ENCODE data around the gene PHF1. TPM values are rescaled to one million over a fixed set of nuclear protein-coding genes. Genes with fewer than 3 reads are reported as not detected.
A peak's percentile ranks its signal among the peaks of the same experiment; 100 is the strongest.

Gene PHF1
- total RNA-seq, 1 donor: 30.8 TPM

DNA sequence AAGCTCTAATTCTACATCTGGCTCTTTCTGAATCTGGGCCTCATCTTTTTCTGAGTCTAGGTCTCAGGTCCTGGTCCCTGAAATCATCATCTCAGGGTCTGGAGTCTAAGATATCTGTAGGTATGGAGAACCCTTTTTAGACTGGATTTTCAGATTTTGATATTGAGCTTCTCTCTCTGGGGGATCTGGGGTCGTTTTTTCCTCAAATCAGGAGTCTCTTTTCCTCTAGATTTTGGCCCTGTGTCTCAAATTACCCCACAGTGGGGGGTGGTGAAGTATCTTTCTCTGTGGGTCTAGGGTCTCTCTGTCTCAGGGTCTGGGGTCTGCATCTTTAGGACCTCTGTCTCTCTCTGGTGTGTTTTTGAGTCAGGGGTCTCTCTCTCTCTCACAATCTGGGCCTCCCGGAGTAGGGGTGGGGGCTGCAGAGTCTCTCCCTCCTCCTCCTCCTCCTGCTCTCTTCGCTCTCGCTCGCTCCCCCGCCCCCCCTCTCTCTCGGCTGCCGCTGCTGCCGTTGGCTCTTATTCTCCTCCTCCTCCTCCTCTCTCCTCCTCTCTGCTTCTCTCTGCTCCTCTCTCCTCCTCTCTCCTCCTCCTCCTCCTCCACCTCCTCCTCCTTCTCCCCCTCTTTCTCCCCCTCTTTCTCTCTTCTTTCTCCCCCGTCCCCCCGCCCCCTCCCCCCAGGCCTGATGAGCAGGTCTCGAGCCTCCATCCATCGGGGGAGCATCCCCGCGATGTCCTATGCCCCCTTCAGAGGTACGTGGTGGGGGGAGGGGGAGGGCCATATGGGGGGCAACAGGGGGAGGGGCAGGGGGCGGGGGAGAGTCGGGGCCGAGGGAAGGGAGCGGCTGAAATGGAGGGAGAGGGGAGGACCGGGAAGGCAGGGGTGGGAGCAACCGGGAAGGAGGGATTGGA lies 9.0 kb downstream of the PHF1 start, which contains the start of gene SYNGAP1:
SYNGAP1 (plus strand) TSS at position 486 of the 911 bp plus-strand sequence; CDS start at position 686, 200 bp downstream.
- peak within 1 kb of the TSS; percentile 99 for H3K4me3 ChIP-seq (ENCODE audit: insufficient read depth, low read length)
- H2AFZ ChIP-seq (ENCODE audit: low read length): peak within 1 kb of the TSS; percentile 44
- H4K20me1 ChIP-seq (ENCODE audit: insufficient read depth, low read length): peaks cover 16% of the 10 kb centered on the region
- peaks cover 24% of the 10 kb centered on the region for H3K36me3 ChIP-seq (ENCODE audit: insufficient read depth, low read length)
- peak within 1 kb of the TSS; percentile 99 for H3K27ac ChIP-seq (ENCODE audit: low read depth, low read length)
- peak within 1 kb of the TSS; percentile 81 for H3K4me2 ChIP-seq (ENCODE audit: insufficient read depth, low read length)
- peaks cover 79% of the 10 kb centered on the region for H3K79me2 ChIP-seq (ENCODE audit: insufficient read depth, low read length)
- H3K4me1 ChIP-seq (ENCODE audit: insufficient read depth, low read length): peaks cover 56% of the 10 kb centered on the region
- H3K27me3 ChIP-seq (ENCODE audit: insufficient read depth, low read length): no peaks in the 10 kb centered on the region
- peak; percentile 72 for DNase-seq (ENCODE audit: insufficient read length, low spot score, missing footprints)
- no peaks in the 10 kb centered on the region for H3K9me3 ChIP-seq (ENCODE audit: low read depth, low read length)
- no peak for TF ChIP-seq CTCF (IDR thresholded peaks at IDR 0.05; ENCODE audit: extremely low read depth, low read depth, low read length)

DNA sequence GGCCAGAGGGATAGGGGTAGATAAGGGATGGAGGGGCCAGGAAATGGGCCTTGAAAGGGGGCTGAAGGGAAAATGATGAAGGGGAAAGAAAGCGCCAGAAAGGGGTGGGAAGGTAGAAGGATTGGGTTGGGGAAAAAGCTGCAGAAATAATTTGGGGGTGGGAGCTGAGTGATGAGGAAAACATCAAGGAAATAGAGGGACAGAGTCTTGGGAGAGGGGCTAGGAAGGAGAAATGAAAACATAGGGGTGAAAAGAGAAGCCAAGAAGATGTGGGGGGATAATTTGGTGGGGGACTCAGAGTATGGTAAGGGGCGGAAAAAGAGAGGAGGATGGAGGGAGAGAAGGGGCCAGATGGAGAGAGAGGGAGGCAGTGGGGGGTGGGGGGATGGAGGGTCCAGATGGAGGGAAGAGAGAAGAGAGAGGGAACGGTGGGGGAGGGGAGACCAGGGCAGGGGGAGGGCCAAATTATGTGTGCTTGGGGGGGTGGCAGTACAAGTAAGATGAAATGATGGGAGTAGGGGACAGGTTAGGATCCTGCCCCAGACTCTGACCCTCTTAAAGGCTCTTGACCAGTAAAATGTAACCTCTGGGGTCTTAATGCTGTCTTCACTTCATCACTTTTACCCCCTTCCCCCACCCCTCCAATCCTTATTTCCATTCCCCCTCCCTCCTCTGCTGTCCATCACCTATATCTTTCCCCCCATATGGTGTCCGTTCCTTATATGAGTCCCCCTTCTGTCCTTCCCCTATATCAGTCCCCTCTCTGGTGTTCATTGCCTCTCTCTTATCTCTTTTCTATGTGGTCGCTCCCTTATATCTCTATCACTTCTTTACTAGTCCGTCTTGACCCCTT lies 9.9 kb downstream of the PHF1 start:
- H3K4me3 ChIP-seq (ENCODE audit: insufficient read depth, low read length): peak overlapping the region; percentile 67
- peak overlapping the region; percentile 81 for H3K4me2 ChIP-seq (ENCODE audit: insufficient read depth, low read length)
- H4K20me1 ChIP-seq (ENCODE audit: insufficient read depth, low read length): peaks cover 7% of the 10 kb centered on the region
- no peak overlapping the region for H3K27ac ChIP-seq (ENCODE audit: low read depth, low read length)
- H3K4me1 ChIP-seq (ENCODE audit: insufficient read depth, low read length): peaks cover 53% of the 10 kb centered on the region
- H3K9me3 ChIP-seq (ENCODE audit: low read depth, low read length): no peaks in the 10 kb centered on the region
- peaks cover 16% of the 10 kb centered on the region for H3K36me3 ChIP-seq (ENCODE audit: insufficient read depth, low read length)
- H2AFZ ChIP-seq (ENCODE audit: low read length): no peak overlapping the region
- no peaks in the 10 kb centered on the region for H3K27me3 ChIP-seq (ENCODE audit: insufficient read depth, low read length)
- no peak for TF ChIP-seq CTCF (IDR thresholded peaks at IDR 0.05; ENCODE audit: extremely low read depth, low read depth, low read length)
- DNase-seq (ENCODE audit: insufficient read length, low spot score, missing footprints): peak; percentile 48
- peaks cover 70% of the 10 kb centered on the region for H3K79me2 ChIP-seq (ENCODE audit: insufficient read depth, low read length)

DNA sequence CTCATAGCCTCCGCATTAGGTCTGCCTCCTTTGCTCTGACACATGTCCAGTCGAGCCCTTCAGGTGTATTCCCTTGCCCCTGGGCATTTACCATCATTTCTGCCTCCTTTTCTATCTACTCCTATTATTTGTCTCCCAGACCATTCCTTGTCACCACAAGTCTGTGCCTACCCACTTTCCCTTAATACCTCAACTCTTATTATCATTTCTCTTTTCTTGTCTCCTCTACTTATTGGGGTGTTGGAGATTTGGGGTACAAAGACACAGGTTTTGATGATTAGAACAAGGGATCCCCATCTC lies 10.5 kb downstream of the PHF1 start:
- Histone ChIP-seq H4K20me1 (ENCODE audit: insufficient read depth, low read length) (peaks cover 4% of the 10 kb centered on the region), H3K4me1 (ENCODE audit: insufficient read depth, low read length) (peaks cover 47% of the 10 kb centered on the region), H3K27me3 (ENCODE audit: insufficient read depth, low read length) (no peaks in the 10 kb centered on the region), H3K4me2 (ENCODE audit: insufficient read depth, low read length) (peak overlapping the region; percentile 81), H3K36me3 (ENCODE audit: insufficient read depth, low read length) (peaks cover 10% of the 10 kb centered on the region), H3K4me3 (ENCODE audit: insufficient read depth, low read length) (peak overlapping the region; percentile 67), H2AFZ (ENCODE audit: low read length) (no peak overlapping the region), H3K27ac (ENCODE audit: low read depth, low read length) (no peak overlapping the region), H3K9me3 (ENCODE audit: low read depth, low read length) (no peaks in the 10 kb centered on the region), H3K79me2 (ENCODE audit: insufficient read depth, low read length) (peaks cover 65% of the 10 kb centered on the region)
- no peak for DNase-seq (ENCODE audit: insufficient read length, low spot score, missing footprints)
- no peak for TF ChIP-seq CTCF (IDR thresholded peaks at IDR 0.05; ENCODE audit: extremely low read depth, low read depth, low read length)

- Histone ChIP-seq H3K4me1 (ENCODE audit: insufficient read depth, low read length) (peaks cover 45% of the 10 kb centered on the region), H4K20me1 (ENCODE audit: insufficient read depth, low read length) (peaks cover 6% of the 10 kb centered on the region), H3K9me3 (ENCODE audit: low read depth, low read length) (no peaks in the 10 kb centered on the region), H2AFZ (ENCODE audit: low read length) (no peak overlapping the region), H3K27me3 (ENCODE audit: insufficient read depth, low read length) (no peaks in the 10 kb centered on the region), H3K27ac (ENCODE audit: low read depth, low read length) (no peak overlapping the region), H3K79me2 (ENCODE audit: insufficient read depth, low read length) (peaks cover 62% of the 10 kb centered on the region), H3K36me3 (ENCODE audit: insufficient read depth, low read length) (peaks cover 6% of the 10 kb centered on the region), H3K4me3 (ENCODE audit: insufficient read depth, low read length) (no peak overlapping the region), H3K4me2 (ENCODE audit: insufficient read depth, low read length) (no peak overlapping the region)
- TF ChIP-seq CTCF (IDR thresholded peaks at IDR 0.05; ENCODE audit: extremely low read depth, low read depth, low read length): no peak
- no peak for DNase-seq (ENCODE audit: insufficient read length, low spot score, missing footprints)
Observed at GRCh38 chr6:33423777-33424176, 13.0 kb downstream of the PHF1 start.
